ENCODE results near the gene CD96.
"Not testable (repeated sequence)": the region's sequence is repeated elsewhere in the genome, so short reads cannot be mapped to it uniquely, and the experiment has no call there.

The CD96 gene

DNA sequence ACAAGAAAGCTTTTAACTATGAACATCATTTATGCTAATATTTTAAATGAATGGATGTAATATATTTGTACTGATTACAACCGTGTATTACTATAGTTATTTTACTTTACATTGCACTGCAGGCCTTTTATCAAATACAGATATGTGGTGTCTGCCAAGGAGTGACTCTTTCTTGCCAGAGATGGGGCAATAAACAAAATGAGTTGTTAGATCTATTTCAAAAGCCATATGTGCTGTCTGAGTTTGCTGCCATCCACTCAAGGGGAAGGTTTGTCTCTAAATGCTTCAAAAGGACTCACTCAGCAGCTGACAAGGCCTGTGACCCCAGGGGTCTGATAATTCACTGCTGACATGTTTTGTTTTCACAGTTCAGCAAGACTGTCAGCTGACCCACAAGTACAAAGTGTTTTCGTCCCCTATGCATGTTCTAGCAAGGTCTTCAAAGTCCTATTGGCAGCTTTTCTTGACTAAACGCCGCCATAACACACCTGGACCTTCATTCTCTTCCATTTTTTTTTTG lies 94.4 kb downstream of the CD96 start:
- no peak for DNase-seq

DNA sequence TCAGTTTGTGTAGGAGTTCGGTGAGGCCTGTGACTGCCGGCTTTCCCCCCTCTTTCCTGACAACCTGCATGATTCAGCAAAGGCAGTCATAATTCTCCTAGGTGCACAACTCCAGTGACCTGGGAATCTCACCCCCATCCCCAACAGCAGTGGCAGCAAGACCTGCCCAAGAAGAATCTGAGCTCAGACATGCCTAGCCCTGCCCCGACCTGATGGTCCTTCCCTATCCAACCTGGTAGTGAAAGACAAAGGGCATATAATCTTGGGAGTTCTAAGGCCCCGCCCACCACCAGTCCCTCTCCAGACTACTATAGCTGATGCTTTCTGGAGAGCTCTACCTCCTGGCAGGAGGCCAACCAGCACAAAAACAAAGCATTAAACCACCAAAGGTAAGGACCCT lies 97.3 kb downstream of the CD96 start:
- no peak for DNase-seq

DNA sequence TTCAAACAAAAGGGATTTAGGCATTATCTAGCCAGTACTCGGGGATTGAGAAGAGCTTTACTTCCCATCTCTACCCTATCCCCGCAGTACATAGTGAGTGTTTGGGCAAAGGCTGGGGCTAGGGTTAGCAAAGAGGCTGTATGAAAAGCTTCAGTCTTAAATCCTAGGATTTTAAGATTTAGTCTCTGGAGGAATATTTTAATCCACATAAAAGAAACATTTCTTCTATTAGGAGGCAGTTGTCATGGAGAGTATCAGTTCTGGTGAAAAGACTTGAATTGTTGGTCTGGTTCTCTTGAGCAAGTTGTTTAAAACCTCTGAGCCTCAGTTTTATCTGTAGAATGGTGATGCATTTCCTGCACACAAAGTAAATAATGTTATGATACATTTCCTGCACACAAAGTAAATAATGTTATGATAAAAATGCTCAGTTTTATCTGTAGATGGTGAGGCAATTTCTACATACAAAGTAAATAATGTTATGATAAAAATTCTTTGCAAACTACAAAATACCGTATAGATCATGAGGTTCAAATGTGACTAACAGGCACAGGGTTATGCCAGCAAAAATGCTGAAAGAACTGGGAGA lies 107.1 kb downstream of the CD96 start:
- no peak for DNase-seq

DNA sequence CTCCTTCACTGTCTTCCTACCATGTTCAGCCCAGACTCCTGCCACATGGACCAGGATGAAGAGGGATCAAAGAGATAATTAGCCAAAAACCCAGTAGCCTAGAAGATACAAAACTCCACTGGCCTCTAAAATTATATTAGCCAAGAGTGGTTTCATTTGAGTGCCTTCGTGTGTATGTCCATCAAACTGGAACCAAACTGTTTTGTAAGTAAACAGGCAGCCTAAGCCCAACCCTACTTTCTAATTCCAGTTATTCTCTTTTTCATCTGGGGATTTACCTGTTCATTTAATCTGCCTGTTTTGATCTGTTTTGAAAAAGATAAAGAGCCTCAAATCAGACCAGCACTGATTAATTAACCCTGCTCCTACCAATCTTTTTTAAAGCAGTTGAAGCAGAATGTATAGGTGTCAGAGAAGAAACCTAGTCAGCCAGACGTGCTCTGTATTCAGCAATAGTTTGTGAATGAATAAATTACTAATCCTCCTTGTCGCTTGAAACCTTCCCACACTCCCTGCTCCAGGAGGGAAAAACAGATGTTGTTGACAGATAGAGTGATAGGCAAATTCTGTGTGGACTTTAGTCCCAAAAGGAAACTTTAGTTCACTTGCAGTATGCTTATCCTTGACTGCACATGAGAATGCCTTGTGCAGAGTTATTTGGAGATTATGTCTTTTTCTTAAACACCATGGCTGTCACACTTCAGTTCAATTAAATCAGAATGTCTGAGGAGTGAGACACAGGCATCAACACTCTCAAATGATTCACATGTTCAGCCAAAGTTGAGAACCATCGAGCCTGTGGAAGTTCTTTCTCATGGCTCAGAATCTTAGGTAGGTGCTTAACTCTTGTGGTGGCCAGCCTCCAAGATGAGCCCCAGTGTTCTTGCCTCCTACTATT lies 108.6 kb downstream of the CD96 start:
- no peak for DNase-seq

DNA sequence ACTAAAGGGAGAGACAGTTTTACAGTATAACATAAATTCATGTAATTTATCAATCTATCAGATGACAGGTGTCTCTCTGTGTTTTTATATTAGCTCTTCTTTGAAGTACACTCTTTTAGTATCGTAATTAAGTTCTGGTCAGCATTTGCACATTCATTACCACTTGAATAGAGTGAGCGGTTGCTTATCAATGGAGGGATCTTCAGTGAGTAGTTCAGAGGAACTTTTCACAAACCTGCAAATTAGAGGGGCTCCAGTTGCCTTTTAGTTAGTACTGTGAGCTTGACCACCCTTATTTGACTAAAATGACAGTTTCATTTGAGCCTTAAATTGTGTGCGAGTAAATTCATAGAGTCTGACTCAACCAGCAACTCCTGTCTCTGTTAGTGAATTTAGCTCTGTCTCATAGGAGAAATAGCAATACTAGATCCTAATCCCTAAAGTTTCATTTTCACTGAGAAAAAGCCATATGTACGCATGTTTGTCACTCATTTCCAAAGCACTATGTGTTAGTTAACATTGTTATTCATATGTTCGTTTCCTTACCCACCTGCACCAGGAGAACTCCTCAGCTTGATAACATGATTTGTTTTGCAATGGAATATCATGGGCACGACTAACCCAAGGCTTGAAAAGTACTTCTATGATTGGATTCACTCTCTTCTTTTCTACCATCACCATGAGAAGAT lies 110.6 kb downstream of the CD96 start:
- no peak for DNase-seq

DNA sequence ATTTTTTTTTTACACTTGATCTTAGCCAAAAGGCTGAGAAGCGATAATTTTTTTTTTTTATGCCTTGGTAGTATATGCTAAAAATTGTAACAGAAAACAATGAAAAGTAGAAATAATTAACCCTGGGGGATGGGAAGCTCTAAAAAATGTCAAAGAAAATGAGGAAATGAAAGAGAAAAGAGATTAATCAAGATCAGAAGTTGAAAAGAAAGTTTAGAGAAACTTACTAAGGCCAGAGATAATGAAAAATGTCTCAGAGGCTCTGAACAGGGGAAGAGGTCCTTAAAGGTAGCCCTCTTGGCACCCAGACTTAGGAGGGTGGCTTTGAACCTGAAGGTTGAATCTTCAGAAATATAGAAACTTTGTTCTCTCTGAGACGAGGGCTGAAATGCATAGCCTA lies 111.8 kb downstream of the CD96 start:
- DNase-seq, result no peak

DNA sequence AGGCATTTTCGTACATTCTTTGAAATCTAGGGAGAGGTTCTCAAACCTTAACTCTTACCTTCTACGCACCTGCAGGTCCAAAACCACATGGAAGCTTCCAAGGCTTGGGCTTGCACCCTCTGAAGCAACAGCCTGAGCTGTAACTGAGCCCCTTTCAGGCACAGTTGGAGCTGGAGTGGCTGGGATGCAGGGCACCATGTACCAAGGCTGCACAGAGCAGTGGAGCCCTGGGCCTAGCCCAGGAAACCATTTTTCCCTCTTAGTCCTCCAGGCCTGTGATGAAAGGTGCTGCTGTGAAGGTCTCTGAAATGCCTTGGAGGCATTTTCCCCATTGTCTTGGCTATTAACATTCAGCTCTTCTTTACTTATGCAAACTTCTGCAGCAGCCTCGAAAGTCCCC lies 120.0 kb downstream of the CD96 start:
- no peak for DNase-seq

DNA sequence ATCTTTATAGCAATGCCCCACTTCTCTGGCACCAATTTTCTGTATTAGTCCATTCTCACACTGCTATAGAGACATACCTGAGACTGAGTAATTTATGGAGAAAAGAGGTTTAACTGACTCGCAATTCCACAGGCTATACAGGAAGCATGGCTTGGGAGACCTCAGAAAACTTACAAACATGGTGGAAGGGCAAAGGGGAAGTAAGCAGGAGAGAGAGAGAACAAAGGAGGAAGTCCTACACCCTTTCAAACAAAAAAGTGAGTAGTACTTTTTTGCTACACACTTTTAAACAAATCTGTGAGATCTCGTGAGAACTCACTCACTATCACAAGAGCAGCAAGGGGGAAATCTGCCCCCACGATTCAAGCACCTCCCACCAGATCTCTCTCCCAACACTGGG lies 120.9 kb downstream of the CD96 start:
- DNase-seq, result no peak

DNA sequence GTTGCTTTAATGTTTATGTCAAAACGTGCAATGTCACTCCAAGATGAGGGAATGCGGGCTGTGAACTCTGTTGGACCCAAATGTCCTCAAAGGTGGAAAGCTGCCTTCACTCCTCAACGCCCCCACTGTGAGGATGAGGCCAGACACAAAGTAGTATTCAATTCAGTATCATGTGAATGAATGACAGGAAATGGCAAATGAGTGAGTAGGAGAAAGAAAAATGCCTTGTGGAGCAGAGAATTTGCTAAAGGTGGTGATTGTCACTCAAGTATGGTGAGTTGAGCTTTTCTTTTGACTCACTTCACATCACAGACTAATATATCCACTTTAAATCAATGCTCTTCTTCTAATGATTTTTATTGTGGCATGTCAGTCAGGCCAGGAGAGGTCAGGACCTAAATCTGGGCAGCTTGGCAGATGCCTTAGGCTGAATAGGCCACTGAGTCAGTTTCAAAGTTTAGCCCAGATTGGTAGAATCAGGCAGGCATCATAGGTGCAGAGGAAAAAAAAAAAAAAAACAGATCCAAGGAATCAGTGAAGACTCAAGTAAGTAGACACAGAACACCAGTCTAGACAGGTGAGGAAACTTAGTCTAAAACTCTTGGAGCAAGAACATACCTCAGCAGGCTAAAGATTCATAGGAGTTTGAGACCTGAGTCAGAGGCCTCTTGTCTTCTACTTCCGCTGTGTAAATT lies 124.2 kb downstream of the CD96 start:
- no peak for DNase-seq

DNA sequence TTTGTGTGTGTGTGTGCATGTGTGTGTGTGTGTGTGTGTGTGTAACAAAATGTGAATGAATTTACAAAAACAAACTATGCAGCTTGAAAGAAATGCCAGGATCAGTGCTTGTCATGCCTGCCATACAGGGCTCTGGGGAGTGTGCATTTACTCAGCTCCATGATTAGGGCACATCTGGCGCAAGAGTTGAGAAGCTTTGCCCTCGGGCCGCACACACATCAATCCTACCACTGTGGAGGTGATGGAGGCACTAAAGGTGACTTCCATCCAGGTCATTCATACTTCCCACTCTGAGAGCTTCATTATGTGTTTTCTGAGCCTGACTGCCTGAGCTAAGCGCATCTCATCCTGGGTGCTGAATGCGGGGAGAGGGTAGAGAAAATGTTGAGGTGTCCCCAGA lies 125.2 kb downstream of the CD96 start:
- no peak for DNase-seq

DNA sequence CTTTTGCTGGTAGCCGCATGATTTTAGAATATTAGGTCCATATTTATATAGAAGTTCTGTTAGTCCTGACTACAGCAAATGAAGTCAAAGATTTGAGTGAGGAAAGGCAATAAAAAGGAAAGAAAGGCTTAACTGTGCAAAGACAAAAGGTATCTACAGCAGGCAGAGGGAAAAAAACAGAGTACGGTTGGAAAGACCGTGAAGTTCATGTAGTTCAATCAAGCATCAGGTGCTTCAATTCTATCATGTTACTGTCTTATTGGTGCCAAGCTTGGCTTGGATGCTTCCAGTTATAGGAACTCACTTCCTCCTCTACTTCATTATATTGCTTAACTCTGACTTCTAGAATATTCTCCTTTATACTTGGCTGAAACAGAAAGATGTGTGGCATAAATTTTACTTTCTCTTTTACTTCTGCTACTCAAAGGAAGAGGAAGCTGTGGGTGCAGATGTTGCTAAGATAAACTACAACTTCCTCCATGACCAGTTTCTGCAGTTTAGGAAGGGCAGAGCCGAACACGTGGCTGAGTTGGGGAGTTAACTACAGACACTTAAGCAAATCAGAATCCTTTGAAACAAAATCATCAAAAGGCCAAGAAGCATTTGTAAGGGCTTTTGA lies 125.7 kb downstream of the CD96 start:
- DNase-seq, result no peak

DNA sequence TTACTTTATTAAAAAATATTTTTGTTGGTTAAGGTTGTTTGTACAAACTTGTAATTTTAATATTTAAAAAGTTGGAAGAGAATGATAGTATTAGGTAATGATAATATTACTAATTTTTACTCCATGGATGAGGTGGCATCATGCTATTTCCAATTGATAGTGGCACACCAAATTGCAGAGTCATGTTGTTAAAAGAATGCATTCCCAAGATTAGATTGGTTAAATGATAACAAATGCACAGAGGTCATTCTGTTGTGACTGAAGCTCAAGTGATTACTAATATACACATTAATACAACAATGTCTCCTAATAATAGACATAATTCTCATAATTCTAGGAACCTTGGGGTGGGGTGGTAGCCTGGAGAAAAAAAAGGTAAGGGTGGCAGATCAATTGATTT lies 126.3 kb downstream of the CD96 start:
- no peak for DNase-seq

DNA sequence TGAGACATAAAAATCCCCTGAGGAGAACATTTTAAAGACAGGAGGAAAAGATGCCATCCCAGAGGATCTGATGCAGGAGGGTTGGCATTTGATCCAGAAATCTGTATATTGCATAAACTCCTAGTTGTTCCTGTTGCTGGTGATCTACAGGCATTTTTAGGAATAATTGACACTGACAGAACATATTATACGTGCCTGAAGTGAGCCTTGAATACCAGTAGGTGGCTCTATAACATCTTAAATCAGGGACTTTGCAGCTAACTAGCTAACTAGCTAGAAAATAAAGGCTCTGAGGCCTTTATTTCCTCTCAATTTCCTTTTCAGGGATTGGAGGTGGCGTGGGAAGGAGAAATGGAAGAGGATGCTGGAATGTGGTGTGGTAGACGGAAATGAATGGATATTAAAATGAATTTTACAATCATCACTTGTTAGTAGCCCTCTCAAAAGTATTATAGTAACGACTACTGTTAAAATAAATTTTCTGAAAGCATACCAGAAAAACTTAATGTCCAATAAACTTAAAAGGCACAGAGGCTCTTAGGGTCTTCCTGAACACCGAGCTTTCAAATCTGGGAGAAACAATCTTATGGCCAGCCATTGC lies 127.0 kb downstream of the CD96 start:
- DNase-seq, result peak; percentile 21

DNA sequence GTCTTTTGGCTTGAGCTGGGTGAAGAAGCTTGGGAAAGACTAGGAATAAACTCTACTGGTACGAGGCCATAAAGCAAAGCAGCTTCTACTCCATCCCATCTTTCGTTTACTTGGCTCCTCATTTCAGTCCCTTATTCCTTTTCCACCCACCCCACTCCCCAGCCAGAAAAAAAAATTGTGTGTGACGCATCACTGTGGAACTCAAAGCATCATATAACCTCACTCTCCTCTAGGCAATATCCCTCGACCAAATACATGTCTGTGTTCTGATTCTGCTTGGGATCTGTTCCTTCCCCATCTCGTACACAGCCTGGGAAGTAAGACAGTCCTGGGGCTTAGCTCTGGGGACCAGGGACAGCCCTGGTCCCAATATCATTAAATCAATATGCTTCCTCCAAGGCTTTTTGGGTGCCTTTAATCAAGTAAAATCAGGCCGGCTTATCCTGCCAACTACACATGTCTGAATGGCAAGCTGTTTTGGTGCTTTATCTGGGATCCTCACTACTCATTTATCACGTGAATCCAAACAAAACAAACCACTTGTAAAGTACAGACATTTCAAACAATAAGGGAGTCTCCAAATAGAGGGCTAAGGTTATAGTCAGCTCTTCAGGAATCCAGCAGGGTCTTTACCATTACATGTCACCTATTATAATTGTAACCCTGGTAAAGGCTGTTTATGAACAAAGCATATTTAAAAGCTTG lies 128.1 kb downstream of the CD96 start:
- DNase-seq, result no peak

DNA sequence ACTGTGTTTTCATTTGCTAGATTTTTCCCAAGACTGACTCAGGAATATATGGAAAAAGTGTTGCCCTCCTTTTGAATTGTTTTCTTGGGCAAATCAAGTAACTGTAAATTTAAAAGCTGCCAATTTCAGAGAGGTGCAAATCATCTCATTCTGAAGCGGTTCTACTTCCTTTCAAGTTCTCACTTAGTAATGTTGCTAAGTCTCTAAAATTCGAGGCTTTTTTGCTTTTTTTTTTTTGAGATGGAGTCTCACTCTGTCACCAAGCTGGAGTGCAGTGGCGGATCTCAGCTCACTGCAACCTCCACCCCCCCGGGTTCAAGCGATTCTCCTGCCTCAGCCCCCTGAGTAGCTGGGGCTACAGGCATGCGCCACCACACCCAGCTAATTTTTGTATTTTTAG lies 130.5 kb downstream of the CD96 start:
- DNase-seq, result not testable (repeated sequence)

DNA sequence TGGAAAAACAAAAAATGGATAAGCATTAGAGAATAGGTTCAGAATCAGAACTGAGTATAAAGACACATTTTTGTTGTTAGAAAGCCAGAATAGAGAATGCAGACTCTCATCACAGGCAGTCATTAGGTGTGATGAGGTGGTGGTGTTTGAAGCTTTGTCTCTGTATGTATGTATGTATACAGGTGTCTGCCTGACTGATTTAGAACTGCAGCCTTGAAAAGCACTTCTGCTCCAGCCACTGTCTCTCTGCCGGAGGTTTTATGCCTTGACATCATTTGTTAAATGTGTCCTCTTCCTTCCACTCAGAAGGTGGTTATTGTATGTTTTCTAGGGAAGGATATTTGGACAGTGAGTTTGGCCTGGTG lies 133.8 kb downstream of the CD96 start:
- DNase-seq, result no peak

DNA sequence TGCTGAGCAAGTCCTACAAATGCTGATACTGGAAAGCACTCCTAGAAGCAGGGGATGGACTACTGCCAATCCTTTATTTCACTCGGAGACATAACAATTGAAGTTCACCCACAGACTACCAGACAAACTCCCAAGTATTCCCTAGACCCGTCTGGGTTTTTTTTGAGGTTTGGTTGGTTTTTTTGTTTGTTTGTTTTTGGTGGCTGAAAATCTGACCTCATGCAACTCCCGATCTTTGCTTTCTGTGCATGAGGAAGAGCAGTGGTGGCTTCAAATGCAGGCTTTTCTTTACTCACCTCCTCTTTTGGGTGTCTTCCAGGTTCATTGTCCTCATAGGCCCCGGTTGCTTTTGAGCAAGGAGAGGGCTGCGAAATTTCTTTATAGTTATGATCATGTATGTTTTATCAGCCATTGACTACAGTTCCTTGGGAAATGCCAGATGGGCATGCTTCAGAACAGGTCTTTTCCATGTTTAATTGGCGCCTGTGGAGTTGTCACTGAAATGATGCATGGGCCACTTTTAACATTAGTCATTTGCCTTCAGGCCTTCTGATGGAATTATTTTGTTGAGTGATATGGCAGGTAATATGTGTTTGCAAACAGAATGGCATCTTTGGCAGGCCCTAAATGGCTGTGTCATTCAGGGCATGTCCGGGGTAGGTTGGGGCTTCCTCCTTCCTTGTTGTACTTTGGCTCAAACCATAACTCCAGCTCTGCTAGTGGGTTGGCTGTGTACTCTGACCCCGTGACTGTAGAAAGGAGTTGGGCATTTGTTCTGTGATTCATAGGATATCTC lies 134.4 kb downstream of the CD96 start:
- DNase-seq, result no peak

DNA sequence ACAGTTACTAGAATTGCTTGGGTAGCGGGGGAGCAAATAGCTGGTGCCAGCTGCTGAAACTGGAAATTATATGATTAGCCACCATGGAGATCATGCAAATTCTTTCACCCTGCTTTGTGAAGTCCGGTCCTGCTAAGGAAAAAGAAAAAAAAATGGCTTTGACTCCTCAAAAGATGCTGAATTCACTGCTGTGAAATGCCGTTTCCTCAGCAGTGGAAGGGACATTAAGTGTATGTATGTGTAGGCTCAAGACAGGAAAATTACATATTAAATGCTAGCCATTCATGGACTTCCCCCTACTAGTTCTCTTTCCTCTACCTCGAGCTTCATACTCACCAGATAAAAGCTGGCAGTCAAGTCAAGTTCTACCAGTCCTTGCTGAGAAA lies 135.0 kb downstream of the CD96 start:
- DNase-seq, result no peak

DNA sequence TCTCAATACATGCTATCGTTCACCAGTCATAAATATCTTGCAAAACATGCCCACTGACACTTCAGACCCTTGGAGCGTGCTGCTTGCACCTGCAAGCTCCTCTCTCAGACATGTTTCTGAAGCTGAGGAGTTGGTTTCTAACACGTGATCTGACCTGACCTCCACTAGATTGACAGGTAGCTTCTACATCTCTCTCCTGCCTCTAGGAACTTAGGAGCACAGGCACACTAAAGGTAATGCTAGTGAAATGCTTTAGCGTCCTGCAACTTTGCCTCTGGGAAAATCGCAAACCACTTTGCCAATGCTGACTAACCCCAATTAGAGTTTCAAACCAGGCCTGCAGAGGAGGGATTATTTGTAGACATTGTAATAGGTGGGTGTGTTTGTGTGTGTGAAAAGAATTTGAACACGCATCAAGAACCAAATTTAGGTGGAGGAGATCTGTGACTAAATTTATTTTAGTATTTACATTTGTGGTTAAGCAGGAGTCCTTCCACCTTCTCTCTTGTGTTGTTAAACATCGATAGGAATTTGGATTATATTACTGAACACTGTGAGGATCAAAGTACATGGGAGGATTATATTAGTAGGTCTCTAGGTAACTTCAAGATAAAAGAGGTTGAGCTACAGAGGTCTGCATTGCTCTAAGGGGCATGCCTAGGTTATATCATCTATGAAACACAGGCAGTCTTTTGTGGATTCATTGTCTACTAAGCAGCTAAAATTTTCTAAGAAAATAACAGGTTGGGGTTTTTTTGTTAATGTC lies 139.8 kb downstream of the CD96 start:
- no peak for DNase-seq

DNA sequence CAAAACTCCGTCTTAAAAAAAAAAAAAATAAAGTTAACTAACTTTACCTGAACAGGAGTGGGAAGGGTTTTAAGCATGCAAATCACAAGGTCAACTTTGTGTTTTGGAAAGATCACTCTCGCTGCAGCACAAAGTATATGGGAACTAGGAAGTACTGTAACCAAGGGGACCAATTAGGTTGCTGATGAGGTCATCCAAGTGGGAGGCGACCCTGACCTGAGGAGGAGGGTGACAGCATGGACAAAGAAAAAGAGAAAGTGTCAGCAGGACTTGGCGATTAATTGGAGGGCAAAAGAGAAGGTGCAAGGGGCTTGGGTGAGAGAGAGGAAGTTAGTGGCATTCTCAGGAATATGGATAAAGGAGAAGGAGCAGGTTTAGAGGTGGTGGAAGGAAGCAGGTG lies 142.6 kb downstream of the CD96 start:
- DNase-seq, result no peak

All from NCI-H187 treated with DMSO at 0.1 percent for 48 hours (cell line).